ENCODE data around the gene SERINC3.

SERINC3 gene

GRCh38 chr20:44463466-44463865 is 58.4 kb downstream of the SERINC3 start:
- DNase-seq (ENCODE audit: low spot score): no peak

GRCh38 chr20:44461803-44462174 is 60.1 kb downstream of the SERINC3 start:
- DNase-seq (ENCODE audit: low spot score): no peak

- no peak for DNase-seq (ENCODE audit: low spot score)
Observed at GRCh38 chr20:44461142-44461802, 60.6 kb downstream of the SERINC3 start.

- peak; percentile 36 for DNase-seq (ENCODE audit: low spot score)
Observed at GRCh38 chr20:44460795-44461141, 61.1 kb downstream of the SERINC3 start.

- no peak for DNase-seq (ENCODE audit: low spot score)
Observed at GRCh38 chr20:44459271-44459670, 62.6 kb downstream of the SERINC3 start.

- no peak for DNase-seq (ENCODE audit: low spot score)
Observed at GRCh38 chr20:44457016-44457415, 64.9 kb downstream of the SERINC3 start.

GRCh38 chr20:44456611-44457010 is 65.3 kb downstream of the SERINC3 start:
- no peak for DNase-seq (ENCODE audit: low spot score)

- no peak for DNase-seq (ENCODE audit: low spot score)
Observed at GRCh38 chr20:44455126-44455525, 66.7 kb downstream of the SERINC3 start.

- no peak for DNase-seq (ENCODE audit: low spot score)
Observed at GRCh38 chr20:44454306-44454963, 67.4 kb downstream of the SERINC3 start.

- no peak for DNase-seq (ENCODE audit: low spot score)
Observed at GRCh38 chr20:44450903-44451450, 70.9 kb downstream of the SERINC3 start.

- DNase-seq (ENCODE audit: low spot score): no peak
Observed at GRCh38 chr20:44450281-44450889, 71.5 kb downstream of the SERINC3 start.

- no peak for DNase-seq (ENCODE audit: low spot score)
Observed at GRCh38 chr20:44449864-44450263, 72.0 kb downstream of the SERINC3 start.

GRCh38 chr20:44448753-44449546 is 72.9 kb downstream of the SERINC3 start:
- no peak for DNase-seq (ENCODE audit: low spot score)

GRCh38 chr20:44447827-44448419 is 73.9 kb downstream of the SERINC3 start:
- no peak for DNase-seq (ENCODE audit: low spot score)

Measured in pons (tissue), 1 donor.